Testis (tissue), 2 donors: ENCODE results near the gene FRMPD4.

Experiments
- POLR2A ChIP-seq: fragments of 450-650 bp; IDR thresholded peaks from one replicate; pipeline ENCODE4 v1.6.1; 2017; ENCODE audit warnings: antibody characterized with exemption, mild to moderate bottlenecking, moderate library complexity
- TF ChIP-seq, protein P1 (sequence below), 3 experiments: fragments of 450-650 bp in 2 of 3; fragments of 200-600 bp in 1 of 3; sonication (generic) in 1 of 3; IDR thresholded peaks; one replicate each; pipeline ENCODE4 v1.5.1; 2016 to 2019; ENCODE audit warnings: antibody characterized with exemption in 3 of 3, mild to moderate bottlenecking in 2 of 3, moderate library complexity in 1 of 3

- TF ChIP-seq, protein P1, sequence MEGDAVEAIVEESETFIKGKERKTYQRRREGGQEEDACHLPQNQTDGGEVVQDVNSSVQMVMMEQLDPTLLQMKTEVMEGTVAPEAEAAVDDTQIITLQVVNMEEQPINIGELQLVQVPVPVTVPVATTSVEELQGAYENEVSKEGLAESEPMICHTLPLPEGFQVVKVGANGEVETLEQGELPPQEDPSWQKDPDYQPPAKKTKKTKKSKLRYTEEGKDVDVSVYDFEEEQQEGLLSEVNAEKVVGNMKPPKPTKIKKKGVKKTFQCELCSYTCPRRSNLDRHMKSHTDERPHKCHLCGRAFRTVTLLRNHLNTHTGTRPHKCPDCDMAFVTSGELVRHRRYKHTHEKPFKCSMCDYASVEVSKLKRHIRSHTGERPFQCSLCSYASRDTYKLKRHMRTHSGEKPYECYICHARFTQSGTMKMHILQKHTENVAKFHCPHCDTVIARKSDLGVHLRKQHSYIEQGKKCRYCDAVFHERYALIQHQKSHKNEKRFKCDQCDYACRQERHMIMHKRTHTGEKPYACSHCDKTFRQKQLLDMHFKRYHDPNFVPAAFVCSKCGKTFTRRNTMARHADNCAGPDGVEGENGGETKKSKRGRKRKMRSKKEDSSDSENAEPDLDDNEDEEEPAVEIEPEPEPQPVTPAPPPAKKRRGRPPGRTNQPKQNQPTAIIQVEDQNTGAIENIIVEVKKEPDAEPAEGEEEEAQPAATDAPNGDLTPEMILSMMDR (IDR thresholded peaks at IDR 0.05) = no peak
- no peak for TF ChIP-seq POLR2A
Measured at GRCh38 chrX:12767856-12768255, 629.6 kb downstream of the FRMPD4 start.
